ENCODE data around the gene GPR152.

- TF ChIP-seq POLR2A (IDR thresholded peaks at IDR 0.05) (no peak), CTCF (IDR thresholded peaks at IDR 0.05) (no peak)
Measured at GRCh38 chr11:67441098-67441563, 11.4 kb downstream of the GPR152 start.
